PC-3 (cell line): Measurements from ENCODE around the gene PTGFR.

ENCODE experiments used
- CTCF ChIP-seq: fragments of 300-600 bp; sonication (generic); conservative IDR thresholded peaks from 2 replicates; pipeline ENCODE4 v1.5.1; 2017; ENCODE audit warnings: antibody characterized with exemption, low read depth, mild to moderate bottlenecking, low read length
- EZH2 ChIP-seq: fragments of 300-600 bp; sonication (generic); IDR thresholded peaks from one replicate; pipeline ENCODE4 v1.6.1; 2017; ENCODE audit warnings: antibody characterized with exemption, mild to moderate bottlenecking, low read length; ENCODE audit not compliant: unreplicated experiment

GRCh38 chr1:78560811-78561210 is 70.0 kb downstream of the PTGFR start:
- TF ChIP-seq CTCF (no peak), EZH2 (no peak)
